Measurements from ENCODE around the gene SMOC2. TPM values are rescaled to one million over a fixed set of nuclear protein-coding genes. Genes with fewer than 3 reads are reported as not detected.
"Not testable (repeated sequence)": the region's sequence is repeated elsewhere in the genome, so short reads cannot be mapped to it uniquely, and the experiment has no call there.

SMOC2 gene
- total RNA-seq, 2 experiments from 2014 or later, result not detected

DNA sequence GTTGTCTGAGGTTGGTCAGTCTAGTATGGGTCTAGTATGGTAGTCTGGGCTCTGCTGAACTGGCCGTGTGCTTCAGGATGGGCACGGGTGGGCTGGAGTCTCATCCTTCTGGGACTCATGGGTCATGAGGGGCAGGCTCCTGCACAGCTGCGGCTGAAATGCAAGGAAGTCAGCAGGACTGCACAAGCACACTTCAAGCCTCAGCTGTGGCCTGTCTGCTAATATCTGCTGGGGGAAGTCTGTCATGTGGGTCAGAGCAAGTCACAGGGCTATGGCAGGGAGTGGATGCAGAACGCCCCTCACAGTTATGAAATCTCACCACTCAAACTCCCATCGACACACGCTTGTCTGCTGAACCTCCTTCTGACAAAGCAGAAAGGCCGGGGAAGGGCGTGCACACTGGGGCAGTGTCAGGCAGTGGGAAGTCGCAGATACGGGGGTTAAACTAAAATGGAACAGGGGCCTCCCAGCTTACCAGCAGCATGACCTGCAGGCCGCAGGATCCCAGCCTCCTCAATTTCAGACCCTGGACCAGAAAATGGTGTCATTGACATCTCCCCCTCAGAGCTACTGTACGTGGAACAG is 229.5 kb downstream of the SMOC2 start:
- ChIA-PET POLR2A (no interaction called here), CTCF (no interaction called here)

- CTCF ChIA-PET, result no interaction called here
- POLR2A ChIA-PET, result no interaction called here
These were observed 230.3 kb downstream of the SMOC2 start for GRCh38 chr6:168671028-168671862.

DNA sequence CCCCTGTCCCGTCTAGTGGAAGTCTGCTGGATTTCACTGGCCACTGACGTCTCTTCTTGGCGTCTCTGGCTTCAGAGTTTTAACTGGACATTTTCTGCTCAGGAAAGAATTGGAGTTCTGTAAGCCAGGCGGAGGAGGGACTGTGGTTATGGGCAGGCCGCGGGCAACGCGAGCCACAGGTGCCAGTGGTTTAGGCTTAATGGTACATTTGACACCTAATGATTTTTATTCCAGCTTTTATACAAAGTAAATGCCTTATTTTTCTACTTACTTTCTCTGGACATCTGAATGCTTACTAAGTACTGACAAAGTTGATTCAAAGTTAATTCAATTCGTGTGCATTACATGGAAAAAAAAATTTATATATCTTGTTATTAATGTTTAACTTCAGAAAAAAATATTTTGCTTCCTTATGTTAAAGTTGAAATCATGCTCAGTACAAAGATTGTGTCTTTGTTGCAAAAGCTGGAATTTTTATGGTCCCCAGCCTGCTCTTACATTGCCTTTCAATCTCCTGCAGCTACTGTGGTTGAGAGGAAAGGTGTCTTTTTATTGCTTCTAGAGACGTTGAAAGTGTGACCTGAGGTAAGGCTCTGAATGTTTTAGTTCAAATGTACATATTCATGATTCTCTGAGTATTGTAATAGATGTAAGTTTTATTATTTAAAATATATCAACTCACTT is 231.0 kb downstream of the SMOC2 start:
- ChIA-PET CTCF (no interaction called here), POLR2A (no interaction called here)

DNA sequence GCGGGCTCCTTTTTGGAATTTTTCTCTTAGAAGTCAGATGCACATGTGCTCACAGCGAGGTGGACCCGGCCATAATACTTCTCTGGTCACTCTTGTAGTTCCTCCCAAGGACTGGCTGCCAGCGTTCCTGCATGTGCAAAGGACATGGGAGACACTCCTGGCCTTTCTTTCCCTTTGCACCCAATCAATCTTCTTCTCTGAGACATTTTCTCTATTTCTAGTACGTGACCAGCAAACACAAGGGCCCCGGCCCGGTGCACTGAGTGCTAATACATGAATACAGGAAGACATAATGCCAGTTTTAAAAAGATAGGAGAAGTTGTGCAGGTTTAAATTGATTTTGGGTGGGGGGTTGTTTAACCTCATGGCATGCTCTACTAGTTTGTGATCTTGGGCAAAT is 233.6 kb downstream of the SMOC2 start:
- ChIA-PET CTCF (no interaction called here), POLR2A (no interaction called here)

- ChIA-PET CTCF (no interaction called here), POLR2A (no interaction called here)
These were observed 234.4 kb downstream of the SMOC2 start for GRCh38 chr6:168675375-168675774.

DNA sequence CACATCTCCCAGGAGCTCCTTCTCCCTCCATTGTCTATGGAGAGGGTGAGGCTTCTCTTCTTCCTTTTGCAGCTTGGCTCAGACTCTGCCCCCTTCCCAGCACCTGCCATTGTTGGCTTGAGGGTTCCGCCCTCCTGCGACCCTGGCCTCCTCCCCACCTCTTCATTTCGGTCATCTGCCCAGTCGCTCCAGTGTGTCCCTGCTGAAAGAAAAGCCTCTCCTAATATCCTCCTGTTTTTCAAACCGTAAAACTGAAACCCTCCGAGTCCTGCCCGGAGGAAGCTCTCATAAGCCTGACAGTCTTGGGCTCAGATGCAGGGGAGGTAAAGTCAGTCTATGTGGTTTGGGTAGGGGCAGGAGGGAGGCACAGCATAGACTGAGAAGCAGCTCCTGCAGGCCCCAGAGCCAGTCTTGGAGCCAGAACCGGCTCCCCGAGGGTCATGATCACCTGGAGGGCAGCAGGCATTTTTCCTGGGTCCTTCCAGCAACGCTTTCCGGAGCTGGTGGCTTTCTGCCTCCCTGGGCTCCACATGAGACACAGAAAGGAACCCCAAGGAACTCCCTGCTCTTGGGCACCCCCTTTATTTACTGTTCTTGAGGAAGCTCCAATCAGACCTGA is 235.1 kb downstream of the SMOC2 start:
- CTCF ChIA-PET, result no interaction called here
- POLR2A ChIA-PET, result no interaction called here

DNA sequence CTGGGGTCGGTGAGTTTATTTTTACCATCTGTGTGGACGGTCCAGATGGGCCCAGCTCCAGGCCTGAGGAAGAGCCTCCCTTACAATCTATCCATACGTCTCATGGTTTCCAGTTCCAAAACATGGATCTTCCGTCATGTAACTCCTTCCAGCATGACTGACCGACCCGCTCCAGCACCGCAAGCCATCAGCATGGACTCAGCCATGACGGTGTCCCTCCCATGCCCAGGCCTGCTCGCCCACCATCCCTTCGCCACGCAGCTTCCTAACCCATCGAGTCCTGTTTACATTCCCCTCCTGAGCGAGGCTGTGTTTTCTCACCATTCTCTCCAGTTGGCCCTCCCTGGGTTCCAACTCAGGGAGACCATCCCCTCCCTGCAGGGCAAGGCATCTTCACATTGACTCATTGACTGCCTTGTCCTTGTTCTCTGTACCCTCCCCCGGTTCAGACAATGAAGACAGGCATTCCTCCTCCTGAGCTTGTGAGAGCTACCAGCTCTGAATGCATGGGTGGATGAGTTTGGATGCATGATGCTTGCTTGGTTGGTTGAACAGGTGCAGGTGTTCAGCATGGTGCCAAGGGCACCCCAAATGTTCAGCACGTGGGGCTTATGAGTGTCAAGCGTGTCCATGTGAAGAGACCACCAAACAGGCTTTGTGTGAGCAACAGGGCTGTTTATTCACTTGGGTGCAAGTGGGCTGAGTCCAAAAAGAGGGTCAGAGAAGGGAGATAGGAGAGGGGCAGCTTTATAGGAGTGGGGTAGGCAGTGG is 235.8 kb downstream of the SMOC2 start:
- ChIA-PET CTCF (no interaction called here), POLR2A (no interaction called here)

GRCh38 chr6:168677323-168677781 is 236.4 kb downstream of the SMOC2 start:
- POLR2A ChIA-PET, CTCF ChIA-PET: not testable (repeated sequence)

GRCh38 chr6:168678077-168678476 is 237.1 kb downstream of the SMOC2 start:
- CTCF ChIA-PET, result no interaction called here
- POLR2A ChIA-PET, result no interaction called here

- CTCF ChIA-PET, result no interaction called here
- POLR2A ChIA-PET, result no interaction called here
These were observed 237.6 kb downstream of the SMOC2 start for GRCh38 chr6:168678588-168678987.

DNA sequence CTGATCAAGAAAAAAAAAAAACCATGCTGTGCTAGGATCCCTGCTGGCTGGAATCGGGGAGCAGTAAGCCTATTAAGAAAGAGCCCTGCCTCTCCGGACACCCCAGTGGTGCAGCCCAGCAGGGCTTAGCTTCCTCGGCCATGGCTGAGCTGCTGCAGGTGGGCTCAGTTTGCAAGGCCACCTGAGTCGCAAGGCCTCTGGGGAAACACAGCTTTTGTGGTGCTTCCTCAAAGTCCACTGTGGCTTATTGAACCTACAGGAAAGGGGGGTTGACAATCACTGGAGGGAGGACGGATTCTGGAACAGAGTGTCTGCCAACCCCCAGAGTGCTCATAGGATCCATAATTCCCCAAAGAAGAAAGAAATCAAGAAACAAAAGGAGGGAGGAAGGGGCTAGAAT is 240.8 kb downstream of the SMOC2 start:
- CTCF ChIA-PET, result no interaction called here

GRCh38 chr6:168683621-168684020 is 242.6 kb downstream of the SMOC2 start:
- POLR2A ChIA-PET, result no interaction called here
- CTCF ChIA-PET, result no interaction called here

More for the DNA sequence above, 240.8 kb downstream of the SMOC2 start:
- POLR2A ChIA-PET, result no interaction called here

GRCh38 chr6:168684471-168684870 is 243.5 kb downstream of the SMOC2 start:
- ChIA-PET CTCF (no interaction called here), POLR2A (no interaction called here)

DNA sequence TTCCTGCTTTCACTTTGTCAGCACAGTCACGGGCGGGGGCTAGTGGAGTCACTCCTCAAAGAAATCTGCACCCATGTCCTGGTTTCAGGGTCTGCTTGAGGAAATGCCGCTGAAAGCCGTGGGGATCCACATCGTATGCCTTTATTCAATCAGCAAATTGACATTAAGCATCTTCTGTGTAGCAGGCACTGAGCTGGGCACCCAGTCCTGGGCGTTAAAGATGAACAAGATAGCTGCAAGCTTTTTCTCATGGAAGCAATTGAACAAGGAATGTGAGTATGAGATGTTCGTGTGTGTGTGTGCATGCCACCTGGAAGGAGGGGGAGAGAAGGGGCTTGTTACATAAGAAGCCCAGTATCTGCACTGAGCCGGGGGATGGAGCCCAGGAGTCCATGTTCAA is 243.9 kb downstream of the SMOC2 start:
- POLR2A ChIA-PET, result no interaction called here

GRCh38 chr6:168686029-168686738 is 245.2 kb downstream of the SMOC2 start:
- ChIA-PET POLR2A (no interaction called here), CTCF (no interaction called here)

More for the DNA sequence above, 243.9 kb downstream of the SMOC2 start:
- CTCF ChIA-PET, result no interaction called here

GRCh38 chr6:168686831-168687730 is 246.1 kb downstream of the SMOC2 start:
- CTCF ChIA-PET, result no interaction called here
- POLR2A ChIA-PET, result no interaction called here

DNA sequence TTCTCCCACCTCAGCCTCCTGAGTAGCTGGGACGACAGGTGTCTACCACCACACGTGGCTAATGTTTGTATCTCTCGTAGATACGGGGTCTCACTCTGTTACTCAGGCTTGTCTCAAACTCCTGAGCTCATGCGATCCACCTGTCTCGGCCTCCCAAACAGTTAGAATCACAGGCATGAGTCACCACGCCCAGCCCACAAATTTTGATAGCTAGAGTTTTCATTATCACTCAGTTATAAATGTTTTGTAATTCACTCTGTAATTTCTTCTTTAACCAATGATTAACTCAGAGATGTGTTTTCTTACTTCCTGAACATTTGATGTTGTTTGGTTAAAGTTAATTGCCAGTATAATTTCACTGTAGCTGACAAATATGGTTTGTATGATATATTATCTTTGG is 249.3 kb downstream of the SMOC2 start:
- ChIA-PET POLR2A (no interaction called here), CTCF (no interaction called here)

GRCh38 chr6:168691774-168692173 is 250.8 kb downstream of the SMOC2 start:
- ChIA-PET POLR2A (no interaction called here), CTCF (no interaction called here)

Measured in activated CD8-positive, alpha-beta memory T cell treated with anti-CD3 and anti-CD28 coated beads for 36 hours (primary cell).